HG03108 (cell line): ENCODE measurements around the gene PCDHA3.
"Not testable (repeated sequence)": the region's sequence is repeated elsewhere in the genome, so short reads cannot be mapped to it uniquely, and the experiment has no call there.

Experiments
- ATAC-seq: cut with Tn5 transposase; IDR thresholded peaks from one replicate; pipeline ENCODE4 v1.9.1; 2021; ENCODE audit warnings: moderate library complexity; ENCODE audit not compliant: unreplicated experiment

The PCDHA3 gene

GRCh38 chr5:140800816-140801493, at the start of gene PCDHA3:
Gene PCDHA3 (plus strand): TSS chr5:140801057.
- ATAC-seq, result no peak

GRCh38 chr5:140753561-140753960, 47.3 kb upstream of the PCDHA3 start:
- no peak for ATAC-seq

- no peak for ATAC-seq
Measured at GRCh38 chr5:140764177-140764973, 36.5 kb upstream of the PCDHA3 start.

GRCh38 chr5:140767444-140767843, 33.4 kb upstream of the PCDHA3 start:
- no peak for ATAC-seq

GRCh38 chr5:140780512-140780911, 20.3 kb upstream of the PCDHA3 start:
- ATAC-seq, result no peak

- no peak for ATAC-seq
Measured at GRCh38 chr5:140785905-140786686, 14.8 kb upstream of the PCDHA3 start, which contains the start of gene PCDHA1. Gene PCDHA1 (plus strand): TSS chr5:140786140.

- ATAC-seq, result not testable (repeated sequence)
Measured at GRCh38 chr5:140787422-140787821, 13.4 kb upstream of the PCDHA3 start.

- not testable (repeated sequence) for ATAC-seq
Measured at GRCh38 chr5:140787849-140788504, 12.9 kb upstream of the PCDHA3 start.

GRCh38 chr5:140791089-140791488, 9.8 kb upstream of the PCDHA3 start:
- no peak for ATAC-seq

GRCh38 chr5:140794595-140795258, 6.1 kb upstream of the PCDHA3 start, which contains the start of gene PCDHA2:
Gene PCDHA2 (plus strand): TSS chr5:140794852.
- ATAC-seq, result no peak

- no peak for ATAC-seq
Measured at GRCh38 chr5:140795259-140795641, 5.6 kb upstream of the PCDHA3 start.

GRCh38 chr5:140796072-140796717, 4.7 kb upstream of the PCDHA3 start:
- ATAC-seq, result not testable (repeated sequence)

GRCh38 chr5:140796718-140797095, 4.2 kb upstream of the PCDHA3 start:
- no peak for ATAC-seq

- no peak for ATAC-seq
Measured at GRCh38 chr5:140801494-140801841, 611 bp downstream of the PCDHA3 start.

GRCh38 chr5:140802381-140802780, 1.5 kb downstream of the PCDHA3 start:
- ATAC-seq, result not testable (repeated sequence)

- no peak for ATAC-seq
Measured at GRCh38 chr5:140802781-140803271, 2.0 kb downstream of the PCDHA3 start.

- no peak for ATAC-seq
Measured at GRCh38 chr5:140806834-140807775, 6.2 kb downstream of the PCDHA3 start, which contains the start of gene PCDHA4. Gene PCDHA4 (plus strand): TSS chr5:140807068.

GRCh38 chr5:140808241-140808888, 7.5 kb downstream of the PCDHA3 start:
- not testable (repeated sequence) for ATAC-seq
